ENCODE data around the gene CMSS1. TPM values are rescaled to one million over a fixed set of nuclear protein-coding genes. Genes with fewer than 3 reads are reported as not detected.

The CMSS1 gene
- total RNA-seq, 1 experiment from 2014 or later: 55.8 TPM

DNA sequence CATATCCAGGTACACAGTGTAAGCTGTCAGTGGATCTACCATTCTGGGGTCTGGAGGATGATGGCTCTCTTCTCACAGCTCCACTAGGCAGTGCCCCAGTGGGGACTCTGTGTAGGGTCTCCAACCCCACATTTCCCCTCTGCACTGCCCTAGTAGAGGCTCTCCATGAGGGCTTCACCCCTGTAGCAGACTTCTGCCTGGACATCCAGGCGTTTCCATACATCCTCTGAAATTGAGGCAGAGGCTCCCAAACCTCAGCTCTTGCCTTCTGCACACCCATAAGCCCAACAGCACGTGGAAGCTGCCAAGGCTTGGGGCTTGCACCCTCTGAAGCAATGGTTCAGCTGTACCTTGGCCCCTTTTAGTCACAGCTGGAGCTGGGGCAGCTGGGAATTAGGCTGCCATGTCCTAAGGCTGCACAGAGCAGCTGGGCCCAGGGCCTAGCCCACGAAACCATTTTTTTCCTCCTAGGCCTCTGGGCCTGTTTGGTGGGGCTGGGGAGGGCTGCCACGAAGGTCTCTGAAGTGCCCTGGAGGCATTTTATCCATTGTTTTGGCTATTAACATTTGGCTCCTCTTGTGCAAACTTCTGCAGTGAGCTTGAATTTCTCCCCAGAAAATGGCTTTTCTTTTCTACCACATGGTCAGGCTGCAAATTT lies 362.2 kb downstream of the CMSS1 start:
- peaks cover 8% of the 10 kb centered on the region for H3K9me3 Mint-ChIP-seq (ENCODE audit: low read depth, unreplicated experiment)
- BruUV-seq (replicated peaks): no TSS peak
- no peaks in the 10 kb centered on the region for H3K27me3 Mint-ChIP-seq (ENCODE audit: unreplicated experiment)
- intact Hi-C loops (cut with micrococcal nuclease; ENCODE audit: unreplicated experiment): no loop called here
- no peaks in the 10 kb centered on the region for H3K4me1 Mint-ChIP-seq (ENCODE audit: low read depth, unreplicated experiment)
- H3K27ac Mint-ChIP-seq (ENCODE audit: unreplicated experiment): no peak overlapping the region
- no peak overlapping the region for H3K4me3 Mint-ChIP-seq (ENCODE audit: low read depth, unreplicated experiment)
- TF ChIP-seq, protein P1, sequence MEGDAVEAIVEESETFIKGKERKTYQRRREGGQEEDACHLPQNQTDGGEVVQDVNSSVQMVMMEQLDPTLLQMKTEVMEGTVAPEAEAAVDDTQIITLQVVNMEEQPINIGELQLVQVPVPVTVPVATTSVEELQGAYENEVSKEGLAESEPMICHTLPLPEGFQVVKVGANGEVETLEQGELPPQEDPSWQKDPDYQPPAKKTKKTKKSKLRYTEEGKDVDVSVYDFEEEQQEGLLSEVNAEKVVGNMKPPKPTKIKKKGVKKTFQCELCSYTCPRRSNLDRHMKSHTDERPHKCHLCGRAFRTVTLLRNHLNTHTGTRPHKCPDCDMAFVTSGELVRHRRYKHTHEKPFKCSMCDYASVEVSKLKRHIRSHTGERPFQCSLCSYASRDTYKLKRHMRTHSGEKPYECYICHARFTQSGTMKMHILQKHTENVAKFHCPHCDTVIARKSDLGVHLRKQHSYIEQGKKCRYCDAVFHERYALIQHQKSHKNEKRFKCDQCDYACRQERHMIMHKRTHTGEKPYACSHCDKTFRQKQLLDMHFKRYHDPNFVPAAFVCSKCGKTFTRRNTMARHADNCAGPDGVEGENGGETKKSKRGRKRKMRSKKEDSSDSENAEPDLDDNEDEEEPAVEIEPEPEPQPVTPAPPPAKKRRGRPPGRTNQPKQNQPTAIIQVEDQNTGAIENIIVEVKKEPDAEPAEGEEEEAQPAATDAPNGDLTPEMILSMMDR (IDR thresholded peaks at IDR 0.05; ENCODE audit: unreplicated experiment): no peak
- H3K36me3 Mint-ChIP-seq (ENCODE audit: insufficient read depth, unreplicated experiment): no peaks in the 10 kb centered on the region
- no peak for DNase-seq
- CTCF ChIA-PET: no interaction called here

DNA sequence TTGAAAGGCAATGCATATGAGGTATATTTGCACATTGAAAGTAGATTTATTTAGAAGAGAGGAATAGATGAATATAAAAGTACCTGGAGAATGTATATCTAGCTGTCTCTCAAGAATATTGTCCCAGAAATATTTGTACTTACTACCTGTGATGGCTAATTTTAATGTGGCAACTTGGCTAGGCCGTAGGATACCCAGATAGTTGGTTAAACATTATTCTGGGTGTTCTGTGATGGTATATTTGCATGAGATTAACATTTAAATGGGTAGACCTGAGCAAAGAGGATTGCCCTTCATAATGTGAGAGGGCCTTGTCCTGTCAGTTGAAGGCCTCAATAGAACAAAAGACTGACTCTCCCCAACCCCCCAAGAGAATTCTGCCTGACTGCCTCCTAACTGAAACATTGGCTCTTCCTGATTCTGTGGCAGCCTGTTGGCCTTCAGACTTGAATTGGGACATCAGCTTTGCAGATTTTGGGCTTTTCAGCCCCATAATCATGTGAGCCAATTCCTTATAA lies 366.0 kb downstream of the CMSS1 start:
- TF ChIP-seq, protein P1 (IDR thresholded peaks at IDR 0.05; ENCODE audit: unreplicated experiment): no peak
- CTCF ChIA-PET: no interaction called here
- H3K9me3 Mint-ChIP-seq (ENCODE audit: low read depth, unreplicated experiment): peaks cover 8% of the 10 kb centered on the region
- H3K27me3 Mint-ChIP-seq (ENCODE audit: unreplicated experiment): no peaks in the 10 kb centered on the region
- no TSS peak for BruUV-seq (replicated peaks)
- no peak for DNase-seq
- no peaks in the 10 kb centered on the region for H3K36me3 Mint-ChIP-seq (ENCODE audit: insufficient read depth, unreplicated experiment)
- no peak overlapping the region for H3K4me3 Mint-ChIP-seq (ENCODE audit: low read depth, unreplicated experiment)
- intact Hi-C loops (cut with micrococcal nuclease; ENCODE audit: unreplicated experiment): no loop called here
- H3K4me1 Mint-ChIP-seq (ENCODE audit: low read depth, unreplicated experiment): no peaks in the 10 kb centered on the region
- H3K27ac Mint-ChIP-seq (ENCODE audit: unreplicated experiment): no peak overlapping the region

DNA sequence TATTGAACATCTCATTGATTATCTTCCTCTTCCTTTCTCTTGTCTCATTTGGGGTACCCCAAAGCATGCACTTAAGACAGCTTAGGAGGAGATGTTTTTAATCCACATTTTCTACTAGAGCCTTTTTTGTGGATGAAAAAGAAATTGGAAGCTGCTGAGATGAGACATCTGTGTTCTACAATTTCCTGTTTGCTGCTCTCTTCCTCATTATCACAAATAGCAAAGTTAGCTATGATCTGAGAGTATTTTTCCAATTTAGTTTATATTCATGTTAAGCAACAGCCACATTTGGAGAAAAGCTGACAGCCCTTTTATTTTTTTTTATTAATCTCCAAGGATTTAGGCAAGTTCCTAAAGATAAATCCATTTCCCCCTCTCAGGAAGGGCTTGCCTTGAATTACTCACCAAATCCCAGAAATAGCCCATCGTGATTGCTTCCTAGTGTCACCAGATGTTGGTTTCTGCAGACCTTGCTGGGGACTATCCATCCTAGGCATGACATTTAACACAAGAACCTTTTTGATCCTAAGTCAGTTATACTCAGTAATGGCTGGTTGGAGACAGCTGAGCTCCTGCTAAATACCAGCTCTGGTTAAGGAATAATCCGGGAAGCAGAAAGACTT lies 367.4 kb downstream of the CMSS1 start:
- no TSS peak for BruUV-seq (replicated peaks)
- Mint-ChIP-seq H3K4me1 (ENCODE audit: low read depth, unreplicated experiment) (no peaks in the 10 kb centered on the region), H3K36me3 (ENCODE audit: insufficient read depth, unreplicated experiment) (no peaks in the 10 kb centered on the region), H3K27me3 (ENCODE audit: unreplicated experiment) (no peaks in the 10 kb centered on the region), H3K9me3 (ENCODE audit: low read depth, unreplicated experiment) (peaks cover 4% of the 10 kb centered on the region), H3K27ac (ENCODE audit: unreplicated experiment) (no peak overlapping the region), H3K4me3 (ENCODE audit: low read depth, unreplicated experiment) (no peak overlapping the region)
- TF ChIP-seq, protein P1 (IDR thresholded peaks at IDR 0.05; ENCODE audit: unreplicated experiment): no peak
- CTCF ChIA-PET: no interaction called here
- intact Hi-C loops (cut with micrococcal nuclease; ENCODE audit: unreplicated experiment): no loop called here
- no peak for DNase-seq

DNA sequence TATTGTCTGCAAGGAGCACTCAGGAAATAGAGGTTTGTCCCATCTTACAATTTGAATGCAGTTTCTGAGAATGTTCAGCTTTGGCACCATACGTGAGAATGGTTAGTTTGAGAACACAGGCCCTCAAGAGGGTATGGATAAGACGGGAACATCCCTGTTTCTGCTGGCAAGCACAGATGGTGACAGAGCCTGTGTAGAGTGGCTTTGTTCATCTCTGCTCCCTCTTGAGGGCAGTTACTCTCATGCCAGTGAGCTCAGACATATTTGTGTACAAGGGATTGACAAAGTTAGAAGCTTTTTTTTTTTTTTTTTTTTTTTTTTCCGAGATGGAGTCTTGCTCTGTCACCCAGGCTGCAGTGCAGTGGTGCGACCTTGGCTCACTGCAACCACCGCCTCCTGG lies 368.2 kb downstream of the CMSS1 start:
- Mint-ChIP-seq H3K4me3 (ENCODE audit: low read depth, unreplicated experiment) (no peak overlapping the region), H3K27me3 (ENCODE audit: unreplicated experiment) (no peaks in the 10 kb centered on the region), H3K4me1 (ENCODE audit: low read depth, unreplicated experiment) (no peaks in the 10 kb centered on the region), H3K27ac (ENCODE audit: unreplicated experiment) (no peak overlapping the region), H3K36me3 (ENCODE audit: insufficient read depth, unreplicated experiment) (no peaks in the 10 kb centered on the region), H3K9me3 (ENCODE audit: low read depth, unreplicated experiment) (peaks cover under 1% of the 10 kb centered on the region)
- intact Hi-C loops (cut with micrococcal nuclease; ENCODE audit: unreplicated experiment): no loop called here
- TF ChIP-seq, protein P1 (IDR thresholded peaks at IDR 0.05; ENCODE audit: unreplicated experiment): no peak
- CTCF ChIA-PET: interaction anchor here (0.6 to 1.2 kb wide), 5 partner anchors 185 to 774 kb away, joined by 3 to 7 read pairs (median 4); no protein-coding TSS in a partner anchor
- no TSS peak for BruUV-seq (replicated peaks)
- DNase-seq: no peak

All from Calu3 (cell line).